NCI-H2227 (cell line): Measurements from ENCODE around the gene UBE2E2.

ENCODE experiments used
- DNase-seq: peaks from one replicate; lab custom pipeline; 2025; ENCODE audit not compliant: unreplicated experiment; lab: John Stamatoyannopoulos, UW

Gene UBE2E2

GRCh38 chr3:23435318-23435717 lies 232.2 kb downstream of the UBE2E2 start:
- no peak for DNase-seq

- no peak for DNase-seq
These were observed 232.8 kb downstream of the UBE2E2 start for GRCh38 chr3:23435904-23436303.

- DNase-seq: no peak
These were observed 234.5 kb downstream of the UBE2E2 start for GRCh38 chr3:23437484-23438145.

GRCh38 chr3:23438657-23439056 lies 235.5 kb downstream of the UBE2E2 start:
- DNase-seq: no peak

- DNase-seq: no peak
These were observed 236.0 kb downstream of the UBE2E2 start for GRCh38 chr3:23439080-23439479.

GRCh38 chr3:23440416-23441294 lies 237.5 kb downstream of the UBE2E2 start:
- DNase-seq: no peak

GRCh38 chr3:23442598-23443383 lies 239.7 kb downstream of the UBE2E2 start:
- DNase-seq: no peak

- no peak for DNase-seq
These were observed 241.3 kb downstream of the UBE2E2 start for GRCh38 chr3:23444386-23444785.

GRCh38 chr3:23446301-23446700 lies 243.2 kb downstream of the UBE2E2 start:
- no peak for DNase-seq

- no peak for DNase-seq
These were observed 245.9 kb downstream of the UBE2E2 start for GRCh38 chr3:23448998-23449537.

- no peak for DNase-seq
These were observed 246.9 kb downstream of the UBE2E2 start for GRCh38 chr3:23450051-23450450.

GRCh38 chr3:23450806-23451205 lies 247.7 kb downstream of the UBE2E2 start:
- no peak for DNase-seq

GRCh38 chr3:23452408-23452807 lies 249.3 kb downstream of the UBE2E2 start:
- DNase-seq: no peak

- DNase-seq: no peak
These were observed 252.0 kb downstream of the UBE2E2 start for GRCh38 chr3:23455084-23455483.

- DNase-seq: no peak
These were observed 252.6 kb downstream of the UBE2E2 start for GRCh38 chr3:23455775-23456174.

- DNase-seq: no peak
These were observed 254.6 kb downstream of the UBE2E2 start for GRCh38 chr3:23457697-23458096.

- DNase-seq: no peak
These were observed 256.3 kb downstream of the UBE2E2 start for GRCh38 chr3:23459465-23459864.

- no peak for DNase-seq
These were observed 256.9 kb downstream of the UBE2E2 start for GRCh38 chr3:23459889-23460546.

GRCh38 chr3:23461069-23461468 lies 257.9 kb downstream of the UBE2E2 start:
- no peak for DNase-seq

GRCh38 chr3:23463791-23464190 lies 260.7 kb downstream of the UBE2E2 start:
- DNase-seq: no peak

GRCh38 chr3:23465569-23465968 lies 262.4 kb downstream of the UBE2E2 start:
- DNase-seq: no peak
